Upper lobe of left lung (tissue), 6 donors: Measurements from ENCODE around the gene NCAM2. TPM values are rescaled to one million over a fixed set of nuclear protein-coding genes. Genes with fewer than 3 reads are reported as not detected.

Experiments
- ATAC-seq, 2 donors: fragments of 200-7000 bp; cut with Tn5 transposase; one replicate each; pipeline ENCODE4 v1.9.1; 2022; ENCODE audit warnings: mild to moderate bottlenecking in 2 of 2, moderate library complexity in 2 of 2; ENCODE audit not compliant: low FRiP score in 2 of 2
- DNase-seq, 2 donors: peaks; one replicate each; pipeline ENCODE4 v3.0.0-alpha.2; 2019 to 2020
- H3K27ac ChIP-seq, 4 donors: fragments of 200-600 bp; sonication (generic); one replicate each; pipeline ENCODE4 v1.5.1; 2016 to 2019
- H3K27me3 ChIP-seq, 4 donors: fragments of 200-600 bp; sonication (generic); one replicate each; pipeline ENCODE4 v1.5.1; 2017 to 2019
- H3K36me3 ChIP-seq, 4 donors: fragments of 200-600 bp; sonication (generic); one replicate each; pipeline ENCODE4 v1.5.1; 2016 to 2019
- H3K4me1 ChIP-seq, 4 donors: fragments of 200-600 bp; sonication (generic); one replicate each; pipeline ENCODE4 v1.5.1; 2018 to 2019
- H3K4me3 ChIP-seq, 4 donors: fragments of 200-600 bp; sonication (generic); one replicate each; pipeline ENCODE4 v1.5.1; 2017 to 2019; ENCODE audit warnings: mild to moderate bottlenecking in 2 of 4, moderate library complexity in 1 of 4
- H3K9me3 ChIP-seq, 4 donors: fragments of 200-600 bp; sonication (generic); one replicate each; pipeline ENCODE4 v1.5.1; 2018 to 2019
- CTCF ChIP-seq, 6 experiments: fragments of 450-650 bp in 4 of 6; fragments of 200-600 bp in 2 of 6; sonication (generic) in 2 of 6; IDR thresholded peaks; one replicate each; pipeline ENCODE4 v1.5.1; 2016 to 2019; ENCODE audit warnings: antibody characterized with exemption in 6 of 6
- EP300 ChIP-seq, 4 donors: sonication (generic); formaldehyde crosslinking; IDR thresholded peaks; one replicate each; pipeline ENCODE4 v1.5.1; 2017; ENCODE audit warnings: antibody characterized with exemption in 4 of 4, control low read depth in 2 of 4
- POLR2A ChIP-seq, 4 donors: fragments of 450-650 bp; IDR thresholded peaks; one replicate each; pipeline ENCODE4 v1.5.1; 2016 to 2017; ENCODE audit warnings: antibody characterized with exemption in 4 of 4, mild to moderate bottlenecking in 2 of 4
- POLR2AphosphoS5 ChIP-seq, 2 donors: sonication (generic); formaldehyde crosslinking; IDR thresholded peaks; one replicate each; pipeline ENCODE4 v1.5.1; 2017; ENCODE audit warnings: antibody characterized with exemption in 2 of 2
- WGBS, 2 donors: methylation state at CpG; one replicate each; pipeline ENCODE4 v1.1.5; 2017 to 2018; 5-methylcytosine and 5-hydroxymethylcytosine counted together
- total RNA-seq, 6 donors: library from RNA; depleted of rRNA in 4 of 6; stranded (reverse); fragments of >200 nt in 4 of 6; gene quantifications; one replicate each; pipeline versions ENCODE4 v1.1.0 to v1.2.1, GENCODE V29; 2016 to 2021
- donor health status: DM: no; HTN: no; CAD: no; lungs with moderate emphysema.
- donor health status: DM: no; HTN: yes; CAD: no; lungs with severe emphysema.

Gene NCAM2
- total RNA-seq, 6 donors from 2014 or later, result 2.0 to 8.6 (median 2.9) TPM

GRCh38 chr21:21324297-21324696 lies 326.1 kb downstream of the NCAM2 start:
- DNase-seq (no peak), ATAC-seq (no peak)
- no peaks in the 10 kb centered on the region for H3K4me1 ChIP-seq
- no peaks in the 10 kb centered on the region for H3K9me3 ChIP-seq
- no peak overlapping the region for H3K4me3 ChIP-seq
- H3K27ac ChIP-seq, result no peak overlapping the region
- TF ChIP-seq POLR2AphosphoS5 (IDR thresholded peaks at IDR 0.05) (no peak), EP300 (IDR thresholded peaks at IDR 0.05) (no peak), CTCF (IDR thresholded peaks at IDR 0.05) (no peak), POLR2A (IDR thresholded peaks at IDR 0.05) (no peak)
- H3K36me3 ChIP-seq, result no peaks in the 10 kb centered on the region
- no peaks in the 10 kb centered on the region for H3K27me3 ChIP-seq
- WGBS, 2 donors, result 89 to 92% methylated on average over 5 of the region's 5 CpGs

GRCh38 chr21:21332492-21332891 lies 334.3 kb downstream of the NCAM2 start:
- DNase-seq (no peak), ATAC-seq (no peak)
- Histone ChIP-seq H3K9me3 (no peaks in the 10 kb centered on the region), H3K4me1 (no peaks in the 10 kb centered on the region), H3K36me3 (no peaks in the 10 kb centered on the region), H3K27me3 (no peaks in the 10 kb centered on the region), H3K27ac (no peak overlapping the region), H3K4me3 (no peak overlapping the region)
- no peak for TF ChIP-seq EP300 (IDR thresholded peaks at IDR 0.05)
- WGBS, 2 donors, result 82 to 84% methylated on average over 3 of the region's 3 CpGs

GRCh38 chr21:21341041-21341440 lies 342.8 kb downstream of the NCAM2 start:
- no peaks in the 10 kb centered on the region for H3K27me3 ChIP-seq
- peaks cover 0 to 23% (median 8%) of the 10 kb centered on the region in 4 donors for H3K9me3 ChIP-seq
- H3K4me3 ChIP-seq, result no peak overlapping the region
- no peaks in the 10 kb centered on the region for H3K36me3 ChIP-seq
- no peak for ATAC-seq
- 82 to 86% methylated on average over 2 of the region's 2 CpGs for WGBS, 2 donors
- no peak overlapping the region for H3K27ac ChIP-seq
- no peak for TF ChIP-seq EP300 (IDR thresholded peaks at IDR 0.05)
- no peak for TF ChIP-seq POLR2AphosphoS5 (IDR thresholded peaks at IDR 0.05)
- no peak for TF ChIP-seq POLR2A (IDR thresholded peaks at IDR 0.05)
- no peak for TF ChIP-seq CTCF (IDR thresholded peaks at IDR 0.05)
- DNase-seq, result no peak
- no peaks in the 10 kb centered on the region for H3K4me1 ChIP-seq

- no peak overlapping the region for H3K27ac ChIP-seq
- TF ChIP-seq POLR2A (IDR thresholded peaks at IDR 0.05), result no peak
- TF ChIP-seq POLR2AphosphoS5 (IDR thresholded peaks at IDR 0.05), result no peak
- no peak for TF ChIP-seq EP300 (IDR thresholded peaks at IDR 0.05)
- no peak for TF ChIP-seq CTCF (IDR thresholded peaks at IDR 0.05)
- peaks cover 0 to 27% (median 8%) of the 10 kb centered on the region in 4 donors for H3K9me3 ChIP-seq
- no peak for ATAC-seq
- 74 to 84% methylated on average over 1 of the region's 1 CpG for WGBS, 2 donors
- no peaks in the 10 kb centered on the region for H3K36me3 ChIP-seq
- H3K4me1 ChIP-seq, result no peaks in the 10 kb centered on the region
- DNase-seq, result no peak
- no peaks in the 10 kb centered on the region for H3K27me3 ChIP-seq
- H3K4me3 ChIP-seq, result no peak overlapping the region
Measured at GRCh38 chr21:21345296-21345695, 347.1 kb downstream of the NCAM2 start.

- ATAC-seq (no peak), DNase-seq (no peak)
- TF ChIP-seq POLR2A (IDR thresholded peaks at IDR 0.05) (no peak), CTCF (IDR thresholded peaks at IDR 0.05) (no peak), EP300 (IDR thresholded peaks at IDR 0.05) (no peak), POLR2AphosphoS5 (IDR thresholded peaks at IDR 0.05) (no peak)
- Histone ChIP-seq H3K4me1 (no peaks in the 10 kb centered on the region), H3K27ac (no peak overlapping the region), H3K36me3 (no peaks in the 10 kb centered on the region), H3K9me3 (peaks cover 0 to 27% (median 8%) of the 10 kb centered on the region in 4 donors), H3K27me3 (no peaks in the 10 kb centered on the region), H3K4me3 (no peak overlapping the region)
Measured at GRCh38 chr21:21345872-21346271, 347.7 kb downstream of the NCAM2 start.
